NCI-H2107 (cell line): ENCODE measurements around the gene EHF.
"Not testable (repeated sequence)": the region's sequence is repeated elsewhere in the genome, so short reads cannot be mapped to it uniquely, and the experiment has no call there.

Experiments used
- DNase-seq: peaks from one replicate; lab custom pipeline; 2025; lab: John Stamatoyannopoulos, UW

EHF gene

GRCh38 chr11:34620820-34621792 lies at the start of gene EHF:
Gene EHF (plus strand): TSS chr11:34621093. CDS start chr11:34642631, 21,538 bp downstream.
- no peak for DNase-seq

DNA sequence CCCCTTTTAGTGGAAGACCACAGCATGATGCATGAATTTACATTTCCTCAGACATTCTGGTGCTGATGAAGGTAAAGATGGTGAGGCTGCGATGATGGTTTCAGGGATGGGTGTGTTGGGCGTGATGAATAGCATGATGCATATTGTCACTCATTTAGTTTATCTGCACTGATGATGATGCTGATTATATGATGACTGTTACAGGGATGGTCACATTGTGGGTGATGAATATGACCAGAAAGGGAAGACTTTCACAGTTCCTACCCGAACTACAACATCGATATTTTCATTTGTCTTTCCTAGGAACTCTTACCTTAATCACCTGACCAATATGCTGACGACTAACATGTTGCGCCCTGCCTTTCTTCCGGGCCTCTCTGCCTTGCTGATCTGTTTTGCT lies 47.4 kb upstream of the EHF start:
- DNase-seq, result no peak

DNA sequence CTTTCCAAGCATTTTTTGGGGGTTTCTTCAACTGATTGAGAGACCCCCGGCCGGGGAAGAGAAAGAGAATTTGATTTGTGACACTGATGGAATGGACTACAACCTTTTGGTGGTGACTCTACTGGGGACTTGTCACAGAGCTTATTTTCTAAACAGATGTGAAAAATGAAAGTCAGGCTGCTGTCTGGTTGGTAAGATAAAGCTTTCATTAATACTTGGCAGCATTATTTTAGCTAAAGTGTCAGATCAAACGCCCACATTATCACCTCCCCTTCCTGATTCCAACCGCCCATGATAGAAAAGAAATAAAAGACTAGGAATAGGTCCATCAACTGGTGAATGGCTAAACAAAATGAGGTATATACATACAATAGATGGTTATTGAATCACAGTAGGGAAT lies 45.6 kb upstream of the EHF start:
- no peak for DNase-seq

DNA sequence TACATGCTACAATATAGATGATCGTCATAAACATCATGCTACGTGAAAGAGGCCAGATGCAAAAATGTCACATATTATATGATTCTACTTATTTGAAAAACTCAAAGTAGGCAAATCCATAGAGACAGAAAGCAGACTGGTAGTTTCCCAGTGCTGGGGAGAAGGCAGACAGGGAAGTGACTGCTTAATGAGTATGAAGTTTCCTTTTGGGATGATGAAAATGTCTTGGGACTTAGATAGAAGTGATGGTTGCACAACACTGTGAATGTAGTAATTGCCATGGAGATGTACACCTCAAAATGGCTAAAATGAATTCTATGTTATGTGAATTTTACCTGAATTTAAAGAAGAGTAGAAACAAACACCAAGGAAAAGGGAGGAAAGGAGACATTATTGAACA lies 45.2 kb upstream of the EHF start:
- no peak for DNase-seq

DNA sequence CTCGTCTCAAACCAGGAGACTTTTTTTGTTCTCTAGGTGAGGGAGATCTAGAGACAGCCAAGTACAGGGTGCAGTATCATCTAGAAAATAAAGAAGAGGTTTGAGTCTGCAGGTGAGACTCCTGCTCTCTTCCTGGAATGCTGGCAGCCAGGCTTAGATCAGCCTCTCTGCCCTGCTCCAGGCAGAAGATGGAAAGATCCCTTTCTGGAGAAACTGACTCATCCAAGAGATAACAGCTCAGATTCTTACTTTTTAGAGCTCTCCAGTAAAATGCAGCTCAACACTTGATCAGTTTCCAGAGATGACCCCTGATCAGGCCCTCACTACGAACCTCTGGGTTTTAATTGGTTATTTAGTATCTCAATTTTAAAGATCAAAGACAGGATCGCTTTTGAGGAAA lies 44.6 kb upstream of the EHF start:
- no peak for DNase-seq

DNA sequence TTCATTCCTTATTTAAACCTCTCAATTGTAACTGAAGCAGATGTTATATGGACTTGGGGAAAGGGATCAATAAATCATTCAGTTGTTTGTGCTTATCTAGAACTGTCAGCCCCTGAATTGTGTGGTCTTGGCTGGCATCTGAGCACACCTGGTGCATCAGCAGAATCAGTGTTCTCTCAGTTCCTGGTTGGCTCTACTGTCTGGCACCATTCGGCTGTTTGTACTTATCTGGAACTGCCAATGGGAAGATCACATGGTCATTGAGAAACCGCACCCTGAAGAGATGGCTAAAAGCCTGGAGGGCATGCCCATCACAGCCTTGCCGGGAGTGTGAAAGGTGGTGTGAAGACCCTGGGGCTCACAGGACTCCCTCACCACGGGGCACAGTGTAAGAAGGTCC lies 37.1 kb upstream of the EHF start:
- DNase-seq, result no peak

DNA sequence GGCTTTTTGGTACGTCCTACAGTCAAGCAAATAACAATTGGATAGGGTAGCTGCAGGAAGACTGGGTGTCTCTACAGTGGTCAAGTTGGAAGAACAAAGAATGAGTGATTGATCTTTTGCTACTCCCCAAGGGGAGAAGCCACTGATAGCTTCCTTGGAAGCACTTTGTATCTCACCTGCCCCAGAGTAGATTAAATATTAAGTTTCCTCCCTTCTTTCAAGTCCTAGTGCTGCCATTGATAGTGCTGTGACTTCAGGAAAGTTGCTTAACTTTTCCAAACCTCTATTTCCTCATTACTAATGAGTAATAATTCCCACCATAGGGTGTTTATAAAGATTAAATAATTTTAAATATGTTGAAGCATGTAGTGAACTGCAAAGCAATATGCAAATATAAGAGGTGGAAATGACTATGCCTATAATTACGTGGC lies 35.6 kb upstream of the EHF start:
- DNase-seq, result no peak

DNA sequence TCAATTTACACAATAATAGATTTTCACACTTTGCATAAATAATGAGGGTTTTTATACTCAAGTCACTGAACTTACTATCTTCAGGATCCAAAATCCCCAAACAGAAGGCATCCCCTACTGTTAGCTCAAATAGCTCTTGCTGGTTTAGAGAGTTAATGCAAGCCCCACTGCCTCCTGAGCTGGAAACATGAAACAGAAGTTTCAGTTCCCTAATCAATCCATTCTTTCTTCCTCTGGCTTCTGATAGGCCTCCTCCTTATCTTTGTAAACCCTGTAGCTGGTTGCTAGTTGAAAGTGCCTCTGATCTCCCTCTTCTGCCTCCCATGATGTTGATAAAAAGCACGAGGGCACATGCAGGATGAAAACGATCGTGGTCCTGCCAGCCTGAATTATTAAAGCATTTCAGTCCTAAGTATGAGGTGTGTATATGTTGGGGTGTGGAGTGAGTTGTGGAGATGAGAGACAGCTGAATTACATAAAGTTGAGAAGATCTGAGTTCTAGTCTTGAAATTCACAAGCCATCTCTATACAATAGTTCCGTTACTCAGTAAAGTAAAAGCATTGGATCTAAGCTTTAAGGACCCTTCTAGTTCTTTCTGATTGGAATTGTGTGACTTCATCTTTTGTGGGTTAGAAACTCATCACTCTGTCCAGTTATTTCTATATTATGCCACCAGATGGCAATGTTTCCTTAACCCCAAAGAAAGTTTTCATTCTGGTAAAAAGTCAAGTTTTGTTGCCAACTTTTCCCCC lies 35.0 kb upstream of the EHF start:
- no peak for DNase-seq

DNA sequence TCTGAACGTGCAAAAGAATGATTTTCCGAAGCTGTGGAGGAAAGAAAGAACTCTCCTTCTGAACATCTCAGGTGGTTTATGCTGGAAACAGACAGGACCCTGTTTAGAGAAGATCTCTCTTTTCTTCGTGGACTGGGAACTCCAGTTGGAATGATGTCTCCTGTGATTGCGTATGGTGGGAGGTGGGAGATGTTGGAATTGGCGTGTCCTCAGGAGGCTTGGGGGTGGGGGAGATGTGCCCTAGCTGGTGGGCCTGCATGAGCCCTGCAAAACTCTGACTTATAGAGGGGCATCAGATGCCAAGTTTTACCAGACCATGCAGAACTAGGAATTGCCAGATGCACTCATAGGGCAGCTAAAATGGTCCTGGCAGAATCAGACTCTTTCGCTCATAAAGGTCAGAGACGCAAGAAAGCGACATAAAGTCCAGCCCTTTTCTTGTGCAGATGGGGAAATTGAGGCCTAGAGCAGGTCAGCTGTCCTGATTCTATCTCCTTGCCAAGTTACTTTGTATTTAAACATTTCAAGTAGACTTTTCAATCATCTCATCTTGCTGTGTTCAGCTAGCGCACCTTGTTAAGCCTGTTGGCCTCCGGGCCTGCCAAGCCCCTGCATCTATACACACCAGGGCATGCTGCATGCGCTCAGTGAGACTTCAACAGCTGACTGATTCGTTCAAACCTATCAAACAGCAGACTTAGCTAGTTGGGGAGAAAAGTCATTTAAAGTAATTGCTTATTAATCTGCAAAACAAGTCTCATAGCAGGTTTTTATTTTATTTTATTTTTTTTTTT lies 34.2 kb upstream of the EHF start:
- no peak for DNase-seq

- no peak for DNase-seq
These were observed 33.6 kb upstream of the EHF start for GRCh38 chr11:34587282-34587677.

DNA sequence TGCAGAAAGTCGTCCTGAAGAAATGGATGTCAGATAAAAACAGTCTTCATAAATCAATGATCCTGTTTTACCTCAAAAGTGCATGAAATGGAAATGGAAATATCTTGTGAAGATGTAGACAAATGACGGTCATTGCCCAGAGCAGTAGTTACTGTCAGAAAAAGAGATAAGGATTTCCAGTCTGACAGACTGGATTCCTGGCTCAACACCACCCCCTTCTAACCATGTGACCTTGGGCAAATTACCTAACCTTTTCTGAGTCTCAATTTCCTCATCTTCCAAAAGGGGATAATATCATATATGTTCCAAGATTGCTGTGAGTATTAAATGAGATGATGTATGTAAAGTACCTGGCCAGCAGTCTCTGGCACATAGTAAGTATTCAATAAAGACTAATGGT lies 32.9 kb upstream of the EHF start:
- DNase-seq, result no peak

DNA sequence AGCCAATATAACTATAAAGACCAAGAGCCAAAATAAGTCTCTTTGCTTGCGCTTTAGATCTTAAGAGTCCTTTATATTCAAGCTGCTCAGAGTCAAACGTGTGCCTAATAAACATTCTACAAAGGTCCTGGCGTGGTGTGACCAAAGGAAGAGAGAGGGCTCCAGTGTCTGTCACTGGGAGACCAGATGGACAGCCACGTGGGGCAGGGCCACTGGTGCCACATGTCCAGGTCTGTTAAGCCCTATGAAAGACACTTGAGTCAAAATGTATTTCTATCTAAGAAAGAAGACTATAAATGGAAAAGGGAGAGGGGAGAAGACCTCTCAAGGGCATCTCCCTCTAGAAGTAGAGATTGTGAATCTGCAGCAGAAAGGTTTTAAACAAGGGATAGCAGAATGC lies 32.2 kb upstream of the EHF start:
- DNase-seq, result no peak

DNA sequence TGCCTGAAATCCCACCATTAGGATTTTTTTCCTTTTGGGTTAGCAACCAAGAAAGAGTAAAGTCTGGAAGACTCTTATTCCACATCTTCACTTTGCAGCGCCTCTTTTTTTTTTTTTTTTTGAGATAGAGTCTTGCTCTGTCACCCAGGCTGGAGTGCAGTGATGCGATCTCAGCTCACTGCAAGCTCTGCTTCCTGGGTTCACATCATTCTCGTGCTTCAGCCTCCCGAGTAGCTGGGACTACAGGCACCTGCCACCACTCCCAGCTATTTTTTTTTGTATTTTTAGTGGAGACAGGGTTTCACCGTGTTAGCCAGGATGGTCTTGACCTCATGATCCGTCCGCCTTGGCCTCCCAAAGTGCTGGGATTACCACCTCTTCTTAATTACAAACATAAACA lies 31.7 kb upstream of the EHF start:
- not testable (repeated sequence) for DNase-seq

- no peak for DNase-seq
These were observed 27.8 kb upstream of the EHF start for GRCh38 chr11:34593085-34593484.

GRCh38 chr11:34594603-34595002 lies 26.3 kb upstream of the EHF start:
- no peak for DNase-seq

- DNase-seq, result no peak
These were observed 25.5 kb upstream of the EHF start for GRCh38 chr11:34595391-34595790.

GRCh38 chr11:34595960-34596644 lies 24.8 kb upstream of the EHF start:
- no peak for DNase-seq

GRCh38 chr11:34599406-34599945 lies 21.4 kb upstream of the EHF start:
- no peak for DNase-seq

DNA sequence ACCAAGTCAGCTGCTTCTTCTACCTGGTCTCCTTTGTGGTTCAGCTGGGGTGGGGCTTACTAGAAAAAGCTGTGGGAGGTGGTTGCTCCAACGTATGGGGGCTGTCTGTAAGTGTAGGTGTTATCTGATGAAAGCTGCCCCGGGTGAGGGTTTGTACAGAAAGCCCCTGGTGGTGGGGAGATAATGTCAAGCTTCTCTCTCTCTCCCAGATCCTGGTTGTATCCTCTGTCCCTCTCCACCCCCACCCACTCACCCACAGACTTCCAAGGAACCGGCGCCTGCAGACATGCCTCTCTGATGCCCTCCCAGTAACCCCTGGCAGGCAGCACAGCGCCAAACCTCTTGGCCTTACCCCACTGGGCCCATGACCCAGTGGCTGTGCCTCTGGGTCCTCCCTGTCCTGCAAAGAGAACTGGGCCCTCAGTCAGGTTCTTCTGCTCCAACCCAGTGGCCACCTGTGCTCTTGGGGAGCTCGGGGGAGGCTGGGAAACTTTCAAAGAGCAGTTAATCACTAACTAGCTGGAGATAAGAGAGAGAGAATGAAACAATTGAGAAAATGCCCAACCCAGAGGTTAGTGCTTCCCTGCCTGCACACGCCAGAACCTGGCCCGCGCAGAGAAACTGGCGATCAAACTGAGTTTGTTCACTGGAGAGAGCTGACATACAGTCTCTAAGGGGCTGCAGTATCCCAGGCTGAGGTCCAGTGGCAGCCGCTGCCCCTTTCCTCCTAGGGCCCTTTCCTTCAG lies 20.4 kb upstream of the EHF start:
- DNase-seq, result no peak

DNA sequence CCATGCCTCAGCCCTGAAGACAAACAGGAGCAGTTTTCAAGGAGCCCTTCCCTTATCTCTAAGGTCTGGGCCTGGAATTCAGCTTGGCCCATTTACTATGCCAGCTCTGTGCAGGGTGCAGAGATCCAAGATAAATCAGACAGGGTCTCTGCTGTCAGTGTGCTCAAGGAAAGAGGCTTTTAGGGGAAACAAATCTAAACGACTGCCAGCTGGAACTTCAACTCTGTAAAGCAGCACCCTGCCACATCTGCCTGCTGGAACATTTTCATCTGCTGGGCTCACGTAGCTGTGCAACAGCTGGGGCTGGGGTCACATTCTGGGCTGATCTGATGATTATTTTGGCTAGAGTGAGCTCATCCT lies 19.8 kb upstream of the EHF start:
- DNase-seq, result no peak

- DNase-seq, result no peak
These were observed 19.3 kb upstream of the EHF start for GRCh38 chr11:34601609-34602008.
